ENCODE data around the gene RNF215.
"Not testable (repeated sequence)": the region's sequence is repeated elsewhere in the genome, so short reads cannot be mapped to it uniquely, and the experiment has no call there.

The RNF215 gene

DNA sequence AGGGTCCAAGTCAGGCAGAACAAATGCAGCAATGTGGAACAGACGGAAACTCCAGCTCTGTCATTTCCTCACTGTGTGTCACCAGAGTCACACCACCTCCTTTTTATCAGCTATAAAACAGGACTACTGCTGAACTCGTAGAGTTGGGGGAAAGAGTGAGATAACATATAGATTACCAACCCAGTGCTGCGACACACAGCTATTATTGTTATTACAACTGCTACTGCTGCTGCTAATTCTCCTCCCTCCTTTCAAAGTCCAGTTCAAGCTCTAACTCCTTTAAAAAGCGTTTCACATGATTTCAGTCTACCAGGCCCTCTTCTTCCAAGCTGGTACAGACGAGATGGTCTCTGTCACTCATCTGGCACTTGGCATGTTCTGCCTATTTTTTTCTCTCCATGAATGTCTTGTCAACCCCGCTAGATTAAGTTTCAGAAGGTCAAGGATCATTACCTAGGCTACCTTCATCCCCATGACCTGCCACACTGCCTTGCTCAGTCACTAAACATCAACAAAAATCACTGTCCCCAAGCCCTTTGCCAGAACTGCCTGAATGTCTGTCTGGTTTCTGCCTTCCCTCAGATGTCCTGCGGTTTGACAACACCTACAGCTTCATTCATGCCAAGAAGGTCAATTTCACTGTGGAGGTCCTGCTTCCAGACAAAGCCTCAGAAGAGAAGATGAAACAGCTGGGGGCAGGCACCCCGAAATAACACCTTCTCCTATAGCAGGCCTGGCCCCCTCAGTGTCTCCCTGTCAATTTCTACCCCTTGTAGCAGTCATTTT, 34.7 kb upstream of the RNF215 start:
- no peak for DNase-seq (ENCODE audit: low read depth in 2 of 2)

DNA sequence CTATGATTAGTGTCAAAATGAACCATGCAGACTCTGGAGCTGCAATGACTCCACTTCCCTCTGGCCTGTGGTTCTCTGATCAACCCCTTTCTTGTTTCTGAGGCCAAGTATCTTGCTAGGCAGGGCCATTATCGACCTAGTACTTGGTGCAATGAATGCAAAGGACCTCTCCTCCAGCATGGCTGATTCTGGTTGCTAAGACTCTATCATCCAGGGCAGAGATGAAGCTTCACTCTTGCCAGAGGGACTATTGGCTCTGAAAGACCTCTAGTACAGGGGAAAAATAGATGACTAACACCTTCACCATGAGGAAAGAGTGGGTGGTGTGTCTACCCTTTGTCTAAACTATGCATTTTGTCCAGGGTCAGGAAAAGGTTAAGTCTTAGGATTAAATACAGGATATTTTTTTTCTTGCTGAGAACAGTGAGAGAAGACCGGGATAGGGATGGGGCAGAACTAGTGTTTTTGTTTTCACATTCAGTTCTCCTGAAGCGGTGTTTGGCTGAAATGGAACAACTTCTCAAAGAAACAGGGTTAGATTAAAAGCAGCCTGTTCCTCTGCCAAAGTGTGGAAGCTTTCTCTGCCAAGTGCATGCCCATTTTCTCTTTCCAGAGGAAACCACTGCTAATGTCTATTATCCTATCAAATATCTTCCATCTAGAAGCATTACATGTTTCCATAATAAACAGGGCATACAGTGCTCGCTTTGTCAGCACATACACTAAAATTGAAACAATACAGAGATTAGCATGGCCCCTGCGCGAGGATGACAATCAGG, 33.3 kb upstream of the RNF215 start:
- DNase-seq (ENCODE audit: low read depth in 2 of 2) = no peak

DNA sequence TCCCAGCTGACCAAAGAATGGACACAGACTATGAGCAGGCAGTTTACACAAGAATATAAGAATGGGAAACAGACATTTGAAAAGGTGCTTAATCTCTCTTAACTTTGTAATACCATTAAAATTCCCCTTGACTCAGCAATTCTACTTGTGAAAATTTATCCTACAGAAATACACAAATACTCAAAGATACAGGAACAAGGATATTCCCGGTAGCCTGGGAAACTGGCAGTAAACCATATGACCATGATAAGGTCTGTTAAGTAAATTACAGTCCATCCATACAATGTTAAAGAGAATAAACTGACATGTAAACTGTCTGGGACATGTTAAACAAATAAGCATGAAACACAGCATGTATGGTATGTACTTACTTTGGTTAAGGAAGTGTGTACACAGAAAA, 29.6 kb upstream of the RNF215 start:
- no peak for DNase-seq (ENCODE audit: low read depth in 2 of 2)

DNA sequence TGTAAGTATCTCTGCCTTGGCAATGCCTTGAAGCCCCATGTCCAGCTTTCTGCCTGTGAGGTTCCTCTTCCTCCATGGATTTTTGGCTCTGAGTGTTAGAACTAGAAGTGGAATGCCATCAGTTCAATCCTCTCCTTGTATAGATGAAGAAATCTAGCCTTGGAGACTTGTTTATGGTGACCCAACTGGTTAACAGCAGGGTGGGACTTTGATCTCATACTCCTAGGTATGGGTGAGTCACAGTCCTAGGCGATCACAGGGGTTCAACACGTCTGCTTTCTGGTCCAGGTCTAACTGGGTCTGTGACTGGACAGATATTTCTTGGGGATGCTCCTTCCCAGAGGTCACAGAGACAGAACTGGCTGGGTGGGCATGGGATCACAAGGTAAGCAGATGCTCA, 29.2 kb upstream of the RNF215 start:
- no peak for DNase-seq (ENCODE audit: low read depth in 2 of 2)

DNA sequence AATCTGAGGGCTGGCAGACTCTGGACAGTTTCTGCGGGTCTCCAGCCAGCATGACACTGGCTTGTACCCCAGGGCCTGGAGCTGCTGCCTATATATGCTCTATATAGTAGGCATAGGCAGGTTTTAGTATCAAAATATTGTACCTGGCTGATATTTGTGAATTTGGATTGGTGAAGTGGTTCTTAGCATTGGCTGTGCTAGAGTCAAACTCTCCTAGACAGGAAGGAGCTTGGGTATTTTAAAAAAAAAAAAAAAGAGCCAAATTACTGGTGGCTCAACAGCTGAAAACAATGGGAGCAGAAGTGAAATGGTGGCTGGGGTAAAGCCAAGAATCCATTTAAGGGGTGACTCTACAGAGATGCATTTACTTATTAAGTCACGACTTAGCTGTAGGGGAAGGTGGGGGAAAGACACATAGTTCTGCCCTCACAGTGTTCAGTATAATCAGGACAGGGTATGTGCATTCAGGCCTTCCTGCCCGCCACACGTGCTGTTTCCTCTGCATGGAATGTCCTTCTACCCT, 27.4 kb upstream of the RNF215 start:
- no peak for DNase-seq (ENCODE audit: low read depth in 2 of 2)

DNA sequence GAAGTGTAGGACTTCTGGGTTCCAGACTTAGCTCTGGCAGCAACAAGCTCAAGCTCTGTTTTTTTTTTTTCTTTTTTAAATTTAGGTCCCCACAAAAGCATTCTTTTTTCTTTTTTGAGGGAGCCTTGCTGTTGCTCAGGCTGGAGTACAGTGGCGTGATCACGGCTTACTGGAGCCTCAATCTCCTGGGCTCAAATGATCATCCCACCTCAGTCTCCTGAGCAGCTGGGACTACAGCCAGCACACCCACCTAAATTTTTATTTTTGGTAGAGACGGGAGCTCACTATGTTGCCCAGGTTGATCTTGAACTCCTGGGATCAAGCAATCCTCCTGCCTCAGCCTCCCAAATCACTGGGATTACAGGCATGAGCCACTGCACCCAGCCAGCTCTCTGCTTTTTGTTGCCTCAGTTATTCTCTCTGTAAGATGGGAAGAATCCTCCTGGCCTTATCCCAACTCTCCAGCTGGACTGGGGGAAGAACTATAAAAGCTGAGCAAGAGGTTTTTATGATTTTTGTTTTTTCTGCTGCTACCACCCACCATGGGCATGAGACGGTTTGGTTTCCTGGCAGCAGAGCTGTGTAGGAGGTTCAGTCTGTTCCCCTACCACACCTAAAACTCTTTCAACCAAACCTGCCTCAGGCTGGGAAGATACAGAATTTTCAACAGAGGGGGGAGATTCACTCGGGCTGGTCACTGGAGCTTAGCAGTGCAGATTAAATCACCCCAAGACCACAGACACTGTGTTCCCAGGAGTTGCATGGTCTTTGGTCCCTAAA, 26.7 kb upstream of the RNF215 start:
- DNase-seq (ENCODE audit: low read depth in 2 of 2) = no peak

DNA sequence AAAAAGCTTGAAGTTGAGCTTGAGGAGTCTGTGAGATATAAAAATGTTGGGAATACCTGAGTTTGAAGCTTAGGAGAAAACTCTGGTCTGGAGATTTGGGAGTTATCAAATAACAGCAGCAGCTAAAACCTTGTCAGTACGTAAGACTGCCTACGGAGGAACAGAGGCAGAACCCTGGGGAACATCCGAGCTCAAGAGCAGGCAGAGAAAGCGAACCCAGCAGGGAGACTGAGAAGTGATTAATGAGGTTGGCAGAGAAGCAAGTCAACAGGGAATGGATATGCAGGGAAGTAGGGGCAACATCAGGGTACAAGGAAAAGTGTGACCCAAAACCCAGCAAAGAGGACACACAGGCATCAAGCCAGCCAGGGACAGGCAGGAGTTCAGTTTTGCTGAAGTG, 25.8 kb upstream of the RNF215 start:
- DNase-seq (ENCODE audit: low read depth in 2 of 2) = no peak

DNA sequence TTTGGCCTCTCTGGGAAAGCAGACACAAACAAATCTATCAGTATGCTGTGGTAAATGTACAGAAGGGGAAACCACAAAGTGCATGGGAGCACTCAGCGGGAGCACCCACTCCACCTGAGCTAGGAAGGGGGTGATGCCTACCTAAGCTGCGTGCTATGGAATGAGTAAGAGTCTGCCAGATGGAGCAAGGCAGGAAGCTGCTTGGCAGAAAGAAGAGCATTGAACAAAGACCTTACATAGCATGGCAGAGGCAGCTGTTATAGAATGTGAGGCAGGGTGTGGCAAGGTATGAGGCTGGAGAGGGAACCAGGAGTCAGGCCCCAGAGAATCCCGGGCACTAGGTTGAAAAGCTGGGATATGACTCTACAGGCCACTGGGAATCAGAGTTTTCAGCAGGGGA, 24.6 kb upstream of the RNF215 start:
- no peak for DNase-seq (ENCODE audit: low read depth in 2 of 2)

DNA sequence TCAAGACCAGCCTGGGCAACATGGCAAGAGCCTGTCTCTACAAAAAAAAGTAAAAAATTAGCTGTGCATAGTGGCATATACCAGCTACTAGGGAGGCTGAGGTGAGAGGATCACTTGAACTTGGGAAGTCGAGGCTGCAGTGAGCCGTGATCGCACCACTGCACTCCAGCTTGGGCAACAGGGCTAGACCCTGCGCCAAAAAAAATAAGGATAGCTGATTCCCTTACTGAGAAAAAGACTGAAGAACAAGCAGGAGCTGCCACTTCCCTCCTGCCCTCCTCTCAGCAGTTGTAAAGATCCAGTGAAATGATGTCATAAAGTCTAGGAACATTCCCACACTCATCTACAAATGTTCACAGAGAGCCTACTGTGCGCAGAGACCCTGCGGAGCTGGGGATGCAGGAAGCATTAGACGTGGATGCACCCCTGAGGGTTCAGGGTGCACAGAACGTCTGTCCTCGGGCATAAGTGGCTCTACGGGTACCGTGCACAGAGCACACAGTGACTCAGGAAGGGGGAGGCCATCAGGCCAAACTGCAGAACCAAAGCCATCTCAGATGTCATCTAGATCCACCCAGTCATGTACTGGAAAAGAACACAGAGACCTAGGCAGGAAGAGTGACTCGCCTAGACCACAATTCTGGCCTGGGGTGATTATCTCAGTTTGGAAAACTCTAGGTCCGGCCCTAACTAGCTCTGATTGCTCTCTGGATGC, 21.3 kb upstream of the RNF215 start:
- DNase-seq (ENCODE audit: low read depth in 2 of 2) = no peak

DNA sequence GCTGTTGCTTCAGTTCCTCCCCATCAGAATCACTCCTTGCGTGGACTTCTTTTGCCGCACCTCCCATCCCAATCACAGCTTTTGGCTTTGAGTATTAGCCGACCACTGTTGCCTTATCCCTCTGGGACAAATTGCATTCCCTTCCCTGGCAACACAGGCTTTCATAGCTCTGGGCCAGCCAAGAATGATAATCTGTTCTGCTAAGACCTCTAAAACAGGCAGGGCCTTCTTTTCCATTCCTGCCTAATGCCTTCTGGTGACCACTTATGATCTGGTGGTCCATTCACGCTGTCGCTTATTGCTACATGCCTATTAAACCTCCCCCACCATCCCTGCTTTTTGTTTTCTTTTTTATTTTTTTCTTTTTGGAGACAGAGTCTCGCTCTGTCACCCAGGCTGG, 19.2 kb upstream of the RNF215 start:
- no peak for DNase-seq (ENCODE audit: low read depth in 2 of 2)

DNA sequence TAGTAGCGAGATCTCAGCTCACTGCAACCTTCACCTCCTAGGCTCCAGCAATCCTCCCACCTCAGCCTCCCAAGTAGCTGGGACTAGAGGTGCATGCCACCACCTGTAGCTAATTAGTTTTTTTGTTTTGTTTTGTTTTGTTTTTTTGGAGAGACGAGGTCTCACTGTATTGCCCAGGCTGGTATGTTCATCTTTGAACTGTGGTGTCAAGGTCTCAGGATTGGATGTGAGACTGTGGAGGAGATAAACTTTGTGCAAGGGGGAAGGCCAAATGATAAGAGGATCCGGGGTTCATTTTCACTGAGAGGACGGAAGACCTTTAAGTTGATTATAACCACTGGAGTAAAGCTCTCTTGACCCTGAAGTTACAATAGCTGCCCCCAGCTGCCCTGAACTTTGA, 18.5 kb upstream of the RNF215 start:
- no peak for DNase-seq (ENCODE audit: low read depth in 2 of 2)

DNA sequence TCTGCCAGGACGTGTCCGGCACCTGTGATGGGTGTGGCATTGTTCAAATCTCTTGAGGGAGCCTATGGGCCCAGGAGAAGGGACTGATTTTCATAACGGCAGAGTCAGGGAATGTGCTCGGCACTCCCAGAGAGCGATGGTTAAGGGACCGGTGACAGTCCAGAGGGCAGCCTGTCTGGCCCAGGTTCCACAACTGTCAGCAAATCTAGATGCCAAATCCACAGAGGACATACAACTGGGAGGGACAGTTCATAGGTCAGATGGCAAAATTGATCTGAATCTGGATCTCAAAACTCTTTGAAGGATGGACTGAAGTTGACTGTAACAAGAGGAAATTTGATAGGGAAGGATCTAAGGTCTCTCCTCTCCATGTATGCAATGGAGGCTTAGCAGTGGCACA, 17.1 kb upstream of the RNF215 start:
- no peak for DNase-seq (ENCODE audit: low read depth in 2 of 2)

DNA sequence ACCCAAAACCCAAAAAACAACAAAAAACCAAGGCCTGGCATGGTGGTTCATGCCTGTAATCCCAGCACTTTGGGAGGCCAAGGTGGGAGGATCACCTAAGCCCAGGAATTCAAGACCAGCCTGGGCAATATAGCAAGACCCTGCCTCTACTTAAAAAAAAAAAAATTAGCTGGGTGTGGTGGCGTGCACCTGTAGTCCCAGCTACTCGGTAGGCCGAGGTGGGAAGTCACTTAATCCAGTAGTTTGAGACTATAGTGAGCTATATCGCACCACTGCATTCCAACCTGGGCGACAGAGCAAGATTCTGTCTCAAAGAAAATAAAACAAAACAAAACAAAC, 15.5 kb upstream of the RNF215 start:
- DNase-seq (ENCODE audit: low read depth in 2 of 2) = not testable (repeated sequence)

DNA sequence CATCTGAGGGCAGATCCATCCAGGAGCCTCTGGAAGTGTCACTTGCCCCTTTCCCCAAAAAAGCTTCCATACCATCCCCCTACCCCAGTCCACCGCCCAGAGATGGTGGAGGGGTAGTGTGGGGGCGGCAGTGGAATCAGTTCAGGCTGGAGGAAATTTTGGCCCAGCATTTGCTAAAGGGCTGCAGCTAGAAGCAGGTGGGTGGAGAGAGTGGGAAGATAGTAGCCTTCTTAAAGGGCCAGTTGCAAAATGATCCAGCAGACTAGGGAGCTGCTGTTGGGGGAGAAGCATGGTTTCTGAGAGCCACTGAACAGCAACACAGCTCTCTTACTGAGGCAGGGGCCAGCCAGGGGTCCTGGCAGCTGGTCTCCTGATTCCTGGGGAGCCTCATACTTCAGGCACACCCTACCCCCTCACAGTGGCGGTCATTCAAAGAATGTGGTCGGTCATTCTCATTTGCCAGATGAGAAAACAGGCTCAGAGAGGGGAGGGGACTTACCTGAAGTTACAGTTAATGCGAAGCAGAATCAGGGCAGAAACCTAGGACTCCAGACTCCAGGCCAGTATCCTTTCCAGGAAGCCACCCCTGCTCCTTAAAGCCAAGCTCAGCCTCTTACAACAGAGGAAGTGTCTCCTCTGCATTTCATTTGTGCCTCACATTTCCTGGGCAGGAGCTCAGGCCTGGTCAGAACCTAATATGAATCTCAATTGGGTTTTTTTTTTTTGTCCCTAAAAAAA, 15.0 kb upstream of the RNF215 start:
- no peak for DNase-seq (ENCODE audit: low read depth in 2 of 2)

DNA sequence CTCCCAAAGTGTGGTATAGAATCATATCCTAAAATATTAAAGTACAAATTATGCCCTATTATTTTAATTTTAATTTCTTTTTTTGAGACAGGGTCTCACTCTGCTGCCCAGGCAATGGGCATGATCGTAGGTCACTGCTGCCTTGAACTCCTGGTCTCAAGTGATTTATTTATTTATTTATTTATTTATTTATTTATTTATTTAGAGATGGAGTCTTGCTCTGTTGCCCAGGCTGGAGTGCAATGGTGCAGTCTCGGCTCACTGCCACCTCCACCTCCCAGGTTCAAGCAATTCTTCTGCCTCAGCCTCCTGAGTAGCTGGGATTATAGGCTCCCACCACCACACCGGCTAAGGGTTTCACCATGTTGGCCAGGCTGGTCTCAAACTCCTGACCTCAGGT, 13.8 kb upstream of the RNF215 start:
- not testable (repeated sequence) for DNase-seq (ENCODE audit: low read depth in 2 of 2)

DNA sequence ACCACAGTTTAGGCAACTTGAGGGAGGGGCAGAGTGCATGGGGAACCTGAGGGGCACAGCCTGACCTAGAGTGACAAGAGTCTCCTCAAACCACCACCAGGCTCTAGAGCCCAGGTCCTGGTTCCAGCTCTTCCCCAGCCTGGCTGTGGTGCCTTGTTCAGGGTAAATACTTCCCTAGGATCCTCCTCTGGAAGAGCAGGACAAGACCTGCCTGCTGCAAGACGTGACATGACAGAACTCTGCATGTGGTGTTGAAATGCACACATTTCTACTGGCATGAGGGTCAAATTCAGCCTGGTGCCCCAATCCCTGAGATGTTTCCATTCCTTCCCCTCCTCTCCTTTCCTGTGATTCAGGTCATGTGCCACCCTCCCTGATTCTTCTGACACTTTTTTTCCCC, 12.9 kb upstream of the RNF215 start:
- DNase-seq (ENCODE audit: low read depth in 2 of 2) = no peak

DNA sequence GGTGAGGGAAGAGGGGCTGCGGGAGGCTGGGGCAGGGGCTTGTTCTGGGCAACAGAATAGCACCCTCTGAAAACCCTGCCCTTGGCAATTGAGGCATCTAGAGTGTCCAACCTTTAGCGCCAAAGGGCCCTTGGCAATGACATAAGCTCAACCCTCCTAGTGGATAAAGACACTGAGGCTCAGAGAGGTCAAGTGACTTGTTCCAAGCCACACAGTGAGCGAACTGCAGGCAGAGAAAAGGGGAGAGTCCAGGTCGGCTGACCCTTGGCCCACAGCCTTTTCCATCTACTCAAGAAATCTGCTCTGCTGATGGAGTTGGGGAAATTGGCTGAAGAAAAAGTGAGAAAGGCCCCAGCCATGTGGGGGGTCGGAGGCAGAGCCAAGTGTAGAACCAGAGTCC, 12.5 kb upstream of the RNF215 start:
- DNase-seq (ENCODE audit: low read depth in 2 of 2) = no peak

DNA sequence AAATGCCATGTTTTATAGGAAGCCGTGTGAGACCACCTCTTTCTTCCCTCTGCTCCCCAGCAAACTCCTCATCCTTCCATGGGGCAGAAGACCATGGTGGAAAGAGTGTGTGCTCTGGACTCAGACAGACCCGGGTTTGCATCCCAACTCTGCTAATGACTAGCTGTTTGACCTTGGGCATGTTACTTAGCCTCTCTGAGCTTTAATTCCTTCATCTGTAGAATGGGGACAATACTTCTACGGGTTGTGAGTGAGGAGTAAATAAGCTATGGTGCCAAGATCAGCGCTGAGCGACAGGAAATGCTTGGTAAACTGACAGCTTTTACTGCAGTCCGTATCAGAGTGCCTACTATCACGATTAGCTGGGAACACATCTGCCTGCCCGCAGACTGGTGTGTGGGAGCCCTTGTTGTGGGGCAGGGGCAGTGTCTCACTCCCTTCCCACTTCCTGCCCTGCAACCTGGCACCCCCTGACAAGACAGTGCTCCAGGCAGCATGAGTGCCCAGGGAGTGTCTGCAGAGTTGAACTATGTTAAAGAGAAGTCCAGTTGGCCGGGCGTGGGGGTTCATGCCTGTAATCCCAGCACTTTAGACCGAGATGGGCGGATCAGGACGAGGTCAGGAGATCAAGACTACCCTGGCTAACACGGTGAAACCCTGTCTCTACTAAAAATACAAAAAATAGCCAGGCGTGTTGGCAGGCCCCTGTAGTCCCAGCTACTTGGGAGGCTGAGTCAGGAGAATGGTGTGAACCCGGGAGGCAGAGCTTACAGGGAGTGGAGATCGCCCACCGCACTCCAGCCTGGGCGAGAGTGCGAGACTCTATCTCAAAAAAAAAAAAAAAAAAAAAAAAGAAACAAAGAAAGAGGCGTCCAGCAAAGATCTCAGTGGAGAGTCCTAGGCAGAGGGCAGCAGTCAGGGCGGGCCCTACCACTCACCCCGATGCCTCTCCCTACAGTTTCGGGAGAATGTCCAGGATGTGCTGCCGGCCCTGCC, 11.8 kb upstream of the RNF215 start:
- DNase-seq (ENCODE audit: low read depth in 2 of 2) = no peak

DNA sequence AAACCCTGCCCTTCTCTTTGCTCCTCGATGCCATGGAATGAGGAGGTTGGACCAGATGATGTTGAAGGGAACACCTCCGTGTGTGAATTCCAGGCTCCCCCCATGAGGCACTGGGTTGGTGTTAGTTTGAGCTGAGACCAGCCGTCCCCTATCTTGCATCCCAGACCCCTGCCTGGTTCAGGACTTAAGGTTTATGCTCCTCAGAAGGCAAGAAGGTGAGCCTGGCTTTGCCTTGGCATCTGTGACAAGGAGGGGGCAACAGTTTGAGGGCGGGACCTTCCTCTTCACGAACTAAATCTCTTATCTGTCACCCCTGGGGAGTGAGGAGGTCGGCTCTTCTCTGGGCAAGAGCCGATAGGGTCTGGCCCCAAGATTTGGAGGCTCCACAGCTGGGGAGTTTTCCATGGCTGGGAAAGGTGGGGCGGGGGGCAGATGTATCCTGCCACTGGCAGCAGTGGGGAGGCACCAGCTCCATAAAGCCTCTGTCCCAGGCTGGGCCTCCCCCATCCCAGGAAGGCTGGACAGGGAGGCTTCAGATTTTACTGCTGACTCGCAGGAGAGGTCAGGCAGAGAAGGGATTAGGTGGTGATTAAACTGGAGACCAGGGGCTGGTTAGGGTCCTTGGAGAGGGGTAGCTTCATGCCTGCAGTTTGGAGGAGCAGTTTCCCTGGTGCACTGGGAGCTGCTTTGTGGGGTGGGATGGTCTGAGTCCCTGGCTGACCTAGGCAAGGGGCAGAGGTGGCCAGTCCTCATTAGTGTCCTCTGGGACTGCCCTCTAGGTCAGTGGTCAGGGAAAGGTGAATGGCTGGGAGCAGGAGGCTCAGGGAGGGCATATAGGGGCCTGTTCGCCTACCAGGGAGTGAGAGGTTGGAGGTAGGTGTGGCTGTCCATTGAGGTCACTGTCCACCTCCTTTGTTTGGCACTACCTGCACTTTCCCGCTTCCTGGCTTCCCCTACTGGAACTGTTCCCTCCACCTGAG, 10.7 kb upstream of the RNF215 start:
- DNase-seq (ENCODE audit: low read depth in 2 of 2) = no peak
